C4-2B (cell line): ENCODE results near the gene EEPD1.

Source experiments
- H3K27ac ChIP-seq: fragments of 450-650 bp; 2 replicates; pipeline ENCODE4 v1.5.1; 2017
- CTCF ChIP-seq: fragments of 450-650 bp; conservative IDR thresholded peaks from 2 replicates; pipeline ENCODE4 v1.5.1; 2017; ENCODE audit warnings: mild to moderate bottlenecking
- ZFX ChIP-seq: fragments of 450-650 bp; IDR thresholded peaks from 2 replicates; pipeline ENCODE4 v1.6.1; 2017

EEPD1 gene

GRCh38 chr7:36165059-36165458 lies 12.0 kb downstream of the EEPD1 start:
- TF ChIP-seq ZFX, result no peak
- TF ChIP-seq CTCF, result no peak
- H3K27ac ChIP-seq, result no peak overlapping the region

- no peak overlapping the region for H3K27ac ChIP-seq
- TF ChIP-seq ZFX, result no peak
- no peak for TF ChIP-seq CTCF
Measured at GRCh38 chr7:36165802-36166201, 12.7 kb downstream of the EEPD1 start.

GRCh38 chr7:36167403-36168050 lies 14.5 kb downstream of the EEPD1 start:
- H3K27ac ChIP-seq, result no peak overlapping the region
- TF ChIP-seq CTCF, result no peak
- no peak for TF ChIP-seq ZFX

GRCh38 chr7:36171503-36171902 lies 18.4 kb downstream of the EEPD1 start:
- H3K27ac ChIP-seq, result no peak overlapping the region
- no peak for TF ChIP-seq CTCF
- TF ChIP-seq ZFX, result no peak

- H3K27ac ChIP-seq, result no peak overlapping the region
- TF ChIP-seq ZFX (no peak), CTCF (no peak)
Measured at GRCh38 chr7:36175886-36176285, 22.8 kb downstream of the EEPD1 start.

GRCh38 chr7:36176697-36177096 lies 23.6 kb downstream of the EEPD1 start:
- H3K27ac ChIP-seq, result no peak overlapping the region
- TF ChIP-seq CTCF (no peak), ZFX (no peak)

- no peak for TF ChIP-seq CTCF
- TF ChIP-seq ZFX, result no peak
- H3K27ac ChIP-seq, result no peak overlapping the region
Measured at GRCh38 chr7:36180121-36180520, 27.1 kb downstream of the EEPD1 start.
